SU-DHL-6 (cell line): ENCODE results near the gene TARS3.

ENCODE experiments used
- H2AFZ ChIP-seq: fragments of 200-600 bp; sonication (generic); 2 replicates; pipeline ENCODE4 v1.6.1; 2014; ENCODE audit warnings: low read depth, mild to moderate bottlenecking, moderate library complexity, mixed read lengths, antibody characterized with exemption, low read length; ENCODE audit not compliant: severe bottlenecking
- H3F3A ChIP-seq: fragments of 200-600 bp; shearing (Covaris generic); 2 replicates; pipeline ENCODE4 v1.6.0; 2016; ENCODE audit warnings: antibody characterized with exemption, mild to moderate bottlenecking; ENCODE audit not compliant: insufficient read depth
- H3K27ac ChIP-seq: fragments of 200-600 bp; sonication (generic); 2 replicates; pipeline ENCODE4 v1.5.1; 2016; ENCODE audit warnings: low read depth, mild to moderate bottlenecking, low read length, moderate library complexity, mixed read lengths
- H3K27me3 ChIP-seq: fragments of 200-600 bp; sonication (generic), shearing (Covaris generic); 2 replicates; pipeline ENCODE4 v1.6.0; 2014; ENCODE audit warnings: mild to moderate bottlenecking, low read length
- H3K36me3 ChIP-seq: fragments of 200-600 bp; sonication (generic); 2 replicates; pipeline ENCODE4 v1.6.1; 2014; ENCODE audit warnings: mild to moderate bottlenecking, low read length, mixed read lengths
- H3K4me2 ChIP-seq: fragments of 300-600, 200-600 bp; shearing (Covaris generic), sonication (generic); 2 replicates; pipeline ENCODE4 v1.6.0; 2014; ENCODE audit warnings: low read length, low read depth, mild to moderate bottlenecking; ENCODE audit not compliant: poor library complexity, severe bottlenecking
- H3K4me3 ChIP-seq: fragments of 200-600 bp; sonication (generic); 2 replicates; pipeline ENCODE4 v1.5.1; 2014; ENCODE audit warnings: antibody characterized with exemption, low read length, mild to moderate bottlenecking, mixed read lengths; ENCODE audit not compliant: insufficient read depth, poor library complexity, severe bottlenecking
- H3K79me2 ChIP-seq: fragments of 200-600 bp; sonication (generic); 2 replicates; pipeline ENCODE4 v1.6.1; 2014; ENCODE audit warnings: mild to moderate bottlenecking, low read length, moderate library complexity; ENCODE audit not compliant: insufficient read depth
- H3K9ac ChIP-seq: fragments of 200-600 bp; sonication (generic); 2 replicates; pipeline ENCODE4 v1.7.0; 2014; ENCODE audit warnings: mild to moderate bottlenecking, low read length
- H3K9me2 ChIP-seq: fragments of 200-600 bp; sonication (generic); replicated peaks from 2 replicates; pipeline ENCODE4 v1.6.1; 2014; ENCODE audit warnings: low read length; ENCODE audit not compliant: insufficient read depth
- H3K9me3 ChIP-seq: fragments of 200-600 bp; sonication (generic); 2 replicates; pipeline ENCODE4 v1.6.1; 2014; ENCODE audit warnings: low read length, mixed read lengths; ENCODE audit not compliant: insufficient read depth
- H4K20me1 ChIP-seq: fragments of 200-600 bp; sonication (generic); 2 replicates; pipeline ENCODE4 v1.6.1; 2014; ENCODE audit warnings: low read depth, mild to moderate bottlenecking, antibody characterized with exemption, low read length, moderate library complexity, mixed read lengths
- EZH2phosphoT487 ChIP-seq: fragments of 200-600 bp; sonication (generic), shearing (Covaris generic); conservative IDR thresholded peaks from 2 replicates; pipeline ENCODE4 v1.6.1; 2018; ENCODE audit warnings: mild to moderate bottlenecking, antibody characterized with exemption, low read length, moderate library complexity, mixed read lengths
- TF ChIP-seq, protein P1 (sequence below): fragments of 200-600 bp; sonication (generic); IDR thresholded peaks from one replicate; pipeline ENCODE4 v1.5.1; 2017; ENCODE audit warnings: antibody characterized with exemption, mild to moderate bottlenecking, low read length, moderate library complexity; ENCODE audit not compliant: insufficient read depth, poor library complexity, severe bottlenecking

TARS3 gene

DNA sequence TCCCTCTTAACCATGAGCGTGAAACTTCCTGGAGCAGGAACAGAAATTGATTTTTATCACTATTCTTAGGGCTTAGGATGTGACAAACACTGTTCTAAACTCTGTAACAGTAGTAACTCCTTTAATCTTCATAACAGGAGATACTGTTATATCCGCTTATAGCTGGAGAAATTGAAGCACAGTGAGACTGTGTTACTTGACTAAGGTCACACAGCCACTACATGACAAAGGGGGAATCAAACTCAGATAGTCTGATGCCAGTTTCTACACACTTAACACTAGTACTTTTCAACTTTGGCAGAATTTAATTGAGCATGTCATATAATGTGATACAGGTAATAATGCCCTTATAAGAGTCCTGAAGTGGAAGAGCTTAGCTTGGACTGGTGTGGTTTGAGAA, 800 bp upstream of the TARS3 start:
- no peak overlapping the region for H2AFZ ChIP-seq
- no peaks in the 10 kb centered on the region for H3K9me3 ChIP-seq
- TF ChIP-seq, protein P1, sequence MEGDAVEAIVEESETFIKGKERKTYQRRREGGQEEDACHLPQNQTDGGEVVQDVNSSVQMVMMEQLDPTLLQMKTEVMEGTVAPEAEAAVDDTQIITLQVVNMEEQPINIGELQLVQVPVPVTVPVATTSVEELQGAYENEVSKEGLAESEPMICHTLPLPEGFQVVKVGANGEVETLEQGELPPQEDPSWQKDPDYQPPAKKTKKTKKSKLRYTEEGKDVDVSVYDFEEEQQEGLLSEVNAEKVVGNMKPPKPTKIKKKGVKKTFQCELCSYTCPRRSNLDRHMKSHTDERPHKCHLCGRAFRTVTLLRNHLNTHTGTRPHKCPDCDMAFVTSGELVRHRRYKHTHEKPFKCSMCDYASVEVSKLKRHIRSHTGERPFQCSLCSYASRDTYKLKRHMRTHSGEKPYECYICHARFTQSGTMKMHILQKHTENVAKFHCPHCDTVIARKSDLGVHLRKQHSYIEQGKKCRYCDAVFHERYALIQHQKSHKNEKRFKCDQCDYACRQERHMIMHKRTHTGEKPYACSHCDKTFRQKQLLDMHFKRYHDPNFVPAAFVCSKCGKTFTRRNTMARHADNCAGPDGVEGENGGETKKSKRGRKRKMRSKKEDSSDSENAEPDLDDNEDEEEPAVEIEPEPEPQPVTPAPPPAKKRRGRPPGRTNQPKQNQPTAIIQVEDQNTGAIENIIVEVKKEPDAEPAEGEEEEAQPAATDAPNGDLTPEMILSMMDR = no peak
- no peak for TF ChIP-seq EZH2phosphoT487
- H3K79me2 ChIP-seq = no peaks in the 10 kb centered on the region
- H3K36me3 ChIP-seq = no peaks in the 10 kb centered on the region
- no peak overlapping the region for H3K9ac ChIP-seq
- peaks cover 9% of the 10 kb centered on the region; the same call in 1 of the 2 replicates for H3F3A ChIP-seq
- no peak overlapping the region for H3K27ac ChIP-seq
- no peaks in the 10 kb centered on the region for H4K20me1 ChIP-seq
- no peaks in the 10 kb centered on the region for H3K9me2 ChIP-seq
- no peaks in the 10 kb centered on the region for H3K27me3 ChIP-seq
- H3K4me2 ChIP-seq = no peak overlapping the region
- H3K4me3 ChIP-seq = no peak overlapping the region

DNA sequence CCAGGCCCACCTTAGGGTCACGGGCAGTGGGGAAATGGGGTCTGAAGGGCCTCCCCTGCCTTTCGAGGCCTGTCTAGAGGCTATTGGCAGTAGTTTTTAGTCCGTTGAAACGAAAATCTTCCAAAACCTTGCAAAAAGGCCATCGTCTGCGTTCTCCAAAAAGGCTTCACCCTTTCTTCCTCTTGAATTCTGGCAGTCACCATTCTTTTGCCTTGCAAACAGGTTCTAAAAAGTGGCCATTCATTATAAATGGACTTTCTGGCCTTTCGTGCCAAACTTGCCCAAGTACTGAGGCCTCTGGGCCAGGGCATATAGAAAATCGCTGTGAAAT, 367 bp upstream of the TARS3 start:
- H2AFZ ChIP-seq = no peak overlapping the region
- H3K27me3 ChIP-seq = no peaks in the 10 kb centered on the region
- no peak overlapping the region for H3K27ac ChIP-seq
- no peaks in the 10 kb centered on the region for H3K9me3 ChIP-seq
- peak overlapping the region; percentile 44 for H3K4me2 ChIP-seq
- no peak overlapping the region for H3K9ac ChIP-seq
- no peaks in the 10 kb centered on the region for H3K36me3 ChIP-seq
- no peaks in the 10 kb centered on the region for H3K9me2 ChIP-seq
- H3F3A ChIP-seq = peaks cover 9% of the 10 kb centered on the region; the same call in 1 of the 2 replicates
- no peak for TF ChIP-seq EZH2phosphoT487
- TF ChIP-seq, protein P1 = no peak
- H3K79me2 ChIP-seq = no peaks in the 10 kb centered on the region
- no peak overlapping the region for H3K4me3 ChIP-seq
- H4K20me1 ChIP-seq = no peaks in the 10 kb centered on the region

DNA sequence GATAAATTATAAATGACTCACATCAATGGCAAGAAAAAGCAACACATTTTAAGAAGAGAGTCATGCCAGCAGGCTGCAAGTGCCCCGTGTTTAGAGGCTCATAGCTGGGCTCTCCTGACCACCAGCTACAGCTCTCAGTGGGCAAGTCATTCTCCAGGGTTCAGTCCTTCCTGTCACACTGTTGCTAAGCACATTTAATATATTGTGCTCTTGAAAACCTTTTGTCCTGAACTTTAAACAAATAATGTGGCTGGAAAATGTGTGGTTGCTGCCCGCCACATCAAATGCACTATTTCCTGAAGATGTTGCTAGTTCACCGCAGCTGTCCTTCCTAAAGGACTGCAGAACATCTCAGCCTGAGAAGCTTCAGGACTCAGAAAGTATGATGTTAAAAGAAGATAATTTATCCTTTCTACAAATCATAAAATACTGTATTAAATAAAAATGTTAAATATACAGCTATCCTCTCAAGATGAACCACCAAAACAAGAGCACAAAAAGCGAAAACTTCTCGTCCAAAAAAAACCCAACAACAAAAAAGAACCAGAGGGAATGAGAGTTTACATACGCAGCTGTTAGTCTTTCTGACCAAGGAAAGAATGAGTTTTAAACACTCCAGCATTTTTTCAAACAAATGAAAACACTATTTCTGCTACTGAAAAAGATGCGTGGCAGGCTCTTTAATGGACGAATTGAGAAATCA, 951 bp downstream of the TARS3 start:
- Histone ChIP-seq H3K79me2 (no peaks in the 10 kb centered on the region), H3F3A (peaks cover 9% of the 10 kb centered on the region; the same call in 1 of the 2 replicates), H3K27me3 (no peaks in the 10 kb centered on the region), H3K27ac (no peak overlapping the region), H4K20me1 (no peaks in the 10 kb centered on the region), H2AFZ (peak overlapping the region; percentile 79), H3K4me2 (peak overlapping the region; percentile 84), H3K36me3 (no peaks in the 10 kb centered on the region), H3K9ac (peak overlapping the region; percentile 53), H3K9me3 (no peaks in the 10 kb centered on the region), H3K4me3 (peak overlapping the region; percentile 65), H3K9me2 (no peaks in the 10 kb centered on the region)
- TF ChIP-seq, protein P1 = no peak
- no peak for TF ChIP-seq EZH2phosphoT487
